NCI-H226 (cell line): ENCODE results near the gene COP1.
"Not testable (repeated sequence)": the region's sequence is repeated elsewhere in the genome, so short reads cannot be mapped to it uniquely, and the experiment has no call there.

Experiments
- DNase-seq: peaks from one replicate; pipeline ENCODE4 v3.0.0-alpha.2; 2015

Gene COP1

DNA sequence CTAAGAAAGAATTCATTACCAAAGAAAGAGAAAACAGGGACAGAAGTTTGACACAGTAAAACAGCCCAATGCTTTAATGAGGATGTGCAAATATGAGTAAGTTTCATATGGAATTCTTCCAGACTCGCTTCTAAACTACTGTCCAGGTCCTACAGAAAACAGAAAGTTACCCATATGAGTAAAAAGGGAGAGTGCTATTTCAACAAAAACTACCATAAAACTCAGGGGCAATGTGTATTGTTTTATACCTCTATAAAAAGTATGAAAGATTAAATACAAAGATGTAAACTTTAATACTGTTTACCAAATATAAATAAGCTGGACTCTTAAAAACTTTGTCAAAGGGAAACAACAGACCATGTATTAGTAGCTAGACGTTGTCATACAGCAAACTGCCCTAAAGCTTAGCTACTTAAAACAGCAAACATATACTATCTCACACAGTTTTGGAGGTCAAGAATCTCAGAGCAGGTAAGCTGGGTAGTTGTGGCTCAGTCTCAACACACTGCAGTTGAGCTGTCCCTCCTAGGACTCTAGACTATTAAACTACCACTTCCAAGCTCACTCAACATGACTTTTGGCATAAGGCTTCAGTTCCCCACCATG lies 174.9 kb downstream of the COP1 start:
- no peak for DNase-seq

GRCh38 chr1:176029609-176030008 lies 177.5 kb downstream of the COP1 start:
- DNase-seq, result no peak

GRCh38 chr1:176029155-176029554 lies 177.9 kb downstream of the COP1 start:
- DNase-seq, result no peak

DNA sequence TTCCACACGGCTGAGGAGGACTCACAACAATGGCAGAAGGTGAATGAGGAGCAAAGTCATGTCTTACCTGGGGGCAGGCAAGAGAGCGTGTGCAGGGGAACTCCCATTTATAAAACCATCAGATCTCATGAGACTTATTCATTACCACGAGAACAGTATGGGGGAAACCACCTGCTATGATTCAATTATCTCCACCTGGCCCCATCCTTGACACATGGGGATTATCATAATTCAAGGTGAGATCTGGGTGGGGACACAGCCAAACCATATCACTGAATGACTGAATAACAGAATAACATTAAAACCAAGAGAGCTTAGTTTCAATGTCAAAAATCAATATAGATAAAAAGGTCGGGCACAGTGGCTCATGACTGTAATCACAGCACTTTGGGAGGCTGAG lies 179.2 kb downstream of the COP1 start:
- DNase-seq, result not testable (repeated sequence)

DNA sequence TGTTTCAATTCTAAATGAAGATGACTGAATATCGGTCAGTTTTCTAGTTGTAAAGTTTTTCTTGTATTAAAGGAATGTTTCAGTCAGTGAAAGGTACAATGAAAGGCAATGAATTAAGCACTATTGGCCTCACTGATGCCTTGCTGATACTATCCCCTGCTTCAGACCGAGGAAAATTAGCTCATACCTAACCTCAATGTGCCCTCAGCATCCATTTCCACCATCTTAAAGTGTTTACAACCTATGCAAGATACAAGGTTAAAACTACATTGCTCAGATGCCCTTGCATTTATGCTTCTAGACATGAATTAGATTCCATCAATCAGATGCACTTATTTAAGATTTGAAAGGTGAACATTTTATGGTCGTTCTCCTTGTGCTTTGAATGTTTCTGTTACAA lies 184.5 kb downstream of the COP1 start:
- DNase-seq, result no peak

- DNase-seq, result no peak
Observed at GRCh38 chr1:176017722-176018121, 189.4 kb downstream of the COP1 start.

DNA sequence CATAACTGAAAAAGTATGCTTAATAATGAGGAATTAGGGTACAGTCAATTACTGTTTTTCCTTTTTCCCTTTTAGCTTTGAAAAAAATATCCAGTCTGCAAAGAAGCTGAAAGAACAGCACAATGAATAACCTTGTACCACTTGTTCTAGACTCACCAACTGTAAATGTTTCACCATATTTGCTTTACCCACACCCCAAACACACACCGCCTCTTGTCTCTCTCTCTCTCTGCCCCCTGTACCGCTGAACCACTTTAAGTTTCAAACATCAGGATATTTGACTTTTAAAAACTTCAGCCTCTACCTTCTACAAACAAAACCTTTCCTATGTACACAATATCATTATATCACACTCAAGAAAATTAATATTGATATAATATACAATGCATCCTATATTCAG lies 197.1 kb downstream of the COP1 start:
- no peak for DNase-seq

- DNase-seq, result not testable (repeated sequence)
Observed at GRCh38 chr1:176007756-176008389, 199.2 kb downstream of the COP1 start.

GRCh38 chr1:175994660-175995059 lies 212.4 kb downstream of the COP1 start:
- DNase-seq, result not testable (repeated sequence)

- DNase-seq, result not testable (repeated sequence)
Observed at GRCh38 chr1:175992825-175993224, 214.3 kb downstream of the COP1 start.

- DNase-seq, result not testable (repeated sequence)
Observed at GRCh38 chr1:175992202-175992601, 214.9 kb downstream of the COP1 start.

DNA sequence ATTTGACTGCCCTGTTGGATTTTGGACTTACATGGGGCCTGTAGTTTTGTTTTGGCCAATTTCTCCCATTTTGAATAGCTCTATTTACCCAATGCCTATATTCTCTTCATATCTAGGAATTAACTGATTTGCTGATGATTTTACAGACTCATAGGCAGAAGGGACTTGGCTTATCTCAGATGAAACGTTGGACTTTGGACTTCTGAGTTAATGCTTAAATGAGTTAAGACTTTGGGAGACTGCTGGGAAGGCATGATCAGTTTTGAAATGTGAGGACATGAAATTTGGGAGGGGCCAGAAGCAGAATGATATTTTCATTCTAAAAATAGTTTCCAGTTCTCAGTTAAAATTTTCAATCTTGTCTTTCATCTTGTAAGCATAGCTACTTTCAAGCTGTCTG lies 222.3 kb downstream of the COP1 start:
- DNase-seq, result no peak

DNA sequence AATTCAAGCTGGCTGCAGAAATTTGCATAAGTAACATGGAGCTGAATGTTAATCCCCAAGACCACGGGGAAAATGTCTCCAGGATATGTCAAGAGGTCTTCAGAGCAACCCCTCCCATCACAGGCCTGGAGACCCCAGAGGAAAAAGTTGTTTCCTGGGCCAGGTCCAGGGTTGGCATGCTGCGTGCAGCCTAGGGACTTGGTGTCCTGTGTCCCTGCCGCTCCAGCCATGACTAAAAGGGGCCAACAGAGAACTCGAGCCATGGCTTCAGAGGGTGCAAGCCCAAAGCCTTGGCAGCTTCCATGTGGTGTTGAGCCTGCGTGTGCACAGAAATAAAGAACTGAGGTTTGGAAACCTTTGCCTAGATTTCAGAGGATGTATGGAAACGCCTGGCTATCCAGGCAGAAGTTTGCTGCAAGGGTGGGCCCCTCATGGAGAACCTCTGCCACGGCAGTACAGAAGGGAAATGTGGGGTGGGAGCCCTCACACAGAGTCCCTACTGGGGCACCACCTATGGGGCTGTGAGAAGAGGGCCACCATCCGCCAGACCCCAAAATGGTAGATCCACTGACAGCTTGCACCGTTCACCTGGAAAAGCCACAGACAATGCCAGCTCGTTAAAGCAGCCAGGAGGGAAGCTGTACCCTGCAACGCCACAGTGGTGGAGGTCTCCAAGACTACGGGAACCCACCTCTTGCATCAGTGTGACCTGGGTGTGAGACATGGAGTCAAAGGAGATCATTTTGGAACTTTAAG lies 222.9 kb downstream of the COP1 start:
- no peak for DNase-seq

DNA sequence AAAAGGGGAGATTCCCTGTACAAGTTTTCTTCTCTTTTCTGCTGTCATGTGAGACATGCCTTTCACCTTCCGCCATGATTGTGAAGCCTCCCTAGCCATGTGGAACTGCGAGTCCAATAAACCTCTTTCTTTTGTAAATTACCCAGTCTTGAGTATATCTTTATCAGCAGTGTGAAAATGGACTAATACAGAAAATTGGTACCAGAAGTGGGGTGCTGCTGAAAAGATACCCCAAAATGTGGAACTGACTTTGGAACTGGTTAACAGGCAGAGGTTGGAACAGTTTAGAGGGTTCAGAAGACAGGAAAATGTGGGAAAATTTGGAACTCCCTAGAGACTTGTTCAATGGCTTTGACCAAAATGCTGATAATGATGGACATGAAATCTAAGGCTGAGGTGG lies 223.7 kb downstream of the COP1 start:
- not testable (repeated sequence) for DNase-seq

- no peak for DNase-seq
Observed at GRCh38 chr1:175981128-175981527, 226.0 kb downstream of the COP1 start.

GRCh38 chr1:175978926-175979325 lies 228.2 kb downstream of the COP1 start:
- no peak for DNase-seq

DNA sequence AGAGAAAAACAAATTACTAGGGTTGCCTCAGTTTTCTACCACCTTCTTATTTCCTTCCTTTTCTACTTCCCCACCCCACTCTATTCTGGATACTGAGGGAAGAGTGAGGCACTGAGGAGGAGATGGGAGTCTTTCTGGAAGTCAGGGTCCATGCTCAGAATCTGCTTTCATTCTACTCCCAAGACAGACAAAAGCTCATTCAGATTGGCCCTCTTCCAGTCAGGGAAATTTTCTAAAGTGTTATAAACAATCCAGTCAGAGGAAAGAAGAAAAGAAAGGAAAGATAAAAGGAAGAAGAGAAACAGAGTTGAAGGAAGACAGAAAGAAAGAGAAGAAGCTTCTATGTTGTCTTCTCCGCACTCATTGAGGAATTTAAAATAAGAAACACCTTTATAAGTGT lies 228.6 kb downstream of the COP1 start:
- no peak for DNase-seq

DNA sequence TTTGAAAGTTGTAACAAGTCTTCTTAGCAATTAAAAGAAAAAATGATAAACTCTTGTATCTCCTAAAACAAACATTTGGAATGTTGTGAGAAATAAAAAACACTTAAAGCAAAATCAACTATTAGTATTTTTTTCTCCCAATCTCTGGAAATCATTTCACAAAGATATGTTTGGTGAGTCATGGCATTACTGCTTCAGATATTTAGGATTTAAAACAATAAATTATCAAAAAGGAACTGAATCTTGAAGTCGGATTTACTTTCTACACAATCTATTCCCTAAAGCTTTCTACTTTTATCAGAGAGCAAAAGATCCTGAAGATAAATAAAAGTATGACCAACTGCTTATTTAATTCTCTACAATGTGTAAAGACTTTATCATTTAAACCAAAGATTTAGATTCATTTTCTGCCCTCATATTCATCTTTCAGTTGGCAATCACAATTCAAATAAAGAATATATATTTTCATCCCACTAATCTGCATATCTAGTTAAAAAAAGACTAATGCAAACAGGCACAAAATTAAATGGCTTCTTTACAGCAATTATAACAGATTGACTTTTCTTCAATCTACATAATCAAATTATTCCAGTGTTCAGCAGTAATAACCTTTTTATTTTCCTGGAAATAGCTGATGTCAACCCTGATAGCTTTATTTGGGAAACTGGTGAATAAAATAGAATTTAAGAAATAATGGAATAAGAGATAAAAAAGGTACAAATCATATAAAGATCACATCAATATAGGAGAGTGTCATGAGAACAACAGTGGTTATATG lies 230.0 kb downstream of the COP1 start:
- no peak for DNase-seq

- DNase-seq, result no peak
Observed at GRCh38 chr1:175969231-175969630, 237.9 kb downstream of the COP1 start.

GRCh38 chr1:175968486-175969172 lies 238.5 kb downstream of the COP1 start:
- DNase-seq, result no peak

GRCh38 chr1:175963740-175964139 lies 243.3 kb downstream of the COP1 start:
- DNase-seq, result no peak

DNA sequence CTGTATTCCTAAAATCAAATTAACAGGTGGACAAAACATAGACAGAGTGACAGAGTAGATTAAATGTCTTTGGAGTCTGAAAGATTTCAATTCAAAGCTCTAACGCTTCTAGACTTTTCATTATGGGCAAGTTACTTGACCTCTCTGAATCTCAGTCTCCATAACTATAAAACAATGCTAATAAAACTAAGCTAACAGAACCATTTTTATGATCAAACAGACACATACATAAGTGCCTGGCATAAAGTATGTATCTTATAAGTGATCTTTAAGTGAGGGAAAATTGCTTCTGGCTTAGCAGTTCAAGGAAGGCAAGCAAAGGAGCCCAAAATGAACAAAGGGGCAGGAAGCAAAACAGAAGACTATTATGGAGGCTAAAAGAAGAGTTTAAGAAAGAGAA lies 246.9 kb downstream of the COP1 start:
- DNase-seq, result no peak

GRCh38 chr1:175951627-175952026 lies 255.5 kb downstream of the COP1 start:
- no peak for DNase-seq
